ENCODE results near the gene THADA. TPM values are rescaled to one million over a fixed set of nuclear protein-coding genes. Genes with fewer than 3 reads are reported as not detected.

THADA gene
- polyA plus RNA-seq, 3 donors, result 7.3 to 11.2 (median 9.7) TPM

DNA sequence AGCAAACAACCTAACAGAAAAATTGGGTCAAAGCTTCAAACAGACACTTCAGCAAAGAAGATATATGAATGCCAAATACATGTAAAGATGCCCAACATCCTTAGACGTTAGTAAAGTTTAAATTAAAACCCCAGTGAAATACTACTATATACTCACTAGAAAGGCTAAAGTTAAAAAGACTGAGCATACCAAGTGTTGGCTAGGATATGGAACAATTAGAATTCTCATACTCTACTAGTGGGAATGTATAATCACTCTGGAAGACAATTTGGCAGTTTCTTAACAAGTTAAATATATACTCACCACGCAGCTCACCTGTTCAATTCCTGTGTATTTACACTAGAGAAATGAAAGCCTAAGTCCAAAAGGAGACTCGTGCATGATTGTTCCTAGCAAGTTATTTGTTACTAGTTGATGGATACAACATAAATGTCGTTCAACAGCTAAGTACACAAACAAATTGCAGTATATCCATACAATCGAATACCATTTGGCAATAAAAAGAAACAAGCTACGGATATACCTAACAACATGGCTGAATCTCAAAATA, 185.7 kb downstream of the THADA start:
- Histone ChIP-seq H3K9me3 (replicated peaks in 1 of 2; ENCODE audit: control insufficient read depth in 1 of 2, insufficient read depth in 1 of 2, low read length in 2 of 2) (no peaks in the 10 kb centered on the region), H3K9ac (ENCODE audit: insufficient read depth, low read length, poor library complexity, severe bottlenecking) (no peak overlapping the region), H3K27me3 (ENCODE audit: control insufficient read depth in 2 of 2, insufficient read depth in 2 of 2, low read length in 2 of 2) (no peaks in the 10 kb centered on the region), H3K4me2 (replicated peaks; ENCODE audit: extremely low read depth, low read length, poor library complexity, severe bottlenecking) (no peak overlapping the region), H4K20me1 (ENCODE audit: insufficient read depth, low read length) (no peaks in the 10 kb centered on the region), H3K27ac (ENCODE audit: low read depth in 1 of 2, low read length in 2 of 2) (peak overlapping the region in 1 of 2 donors; percentile 99), H3K79me2 (ENCODE audit: insufficient read depth, low read length) (peaks cover 18% of the 10 kb centered on the region), H2AFZ (ENCODE audit: insufficient read depth, low read depth, low read length, poor library complexity, severe bottlenecking) (no peak overlapping the region), H3K4me1 (ENCODE audit: control insufficient read depth in 1 of 2, insufficient read depth in 2 of 2, low read length in 2 of 2) (peaks cover 46 to 71% of the 10 kb centered on the region in 2 donors), H3K36me3 (replicated peaks in 1 of 2; ENCODE audit: control insufficient read depth in 1 of 2, insufficient read depth in 2 of 2, low read length in 2 of 2) (no peaks in the 10 kb centered on the region), H3K4me3 (replicated peaks in 1 of 3; ENCODE audit: low read depth in 2 of 3, low read length in 3 of 3) (no peak overlapping the region)
- DNase-seq, result no peak
- WGBS (ENCODE audit: insufficient coverage), result no CpG with 5 or more reads among the region's 6 CpGs
- H3K4me3 Mint-ChIP-seq, result no peak overlapping the region
- H3K9me3 Mint-ChIP-seq, result no peaks in the 10 kb centered on the region
- TF ChIP-seq, protein P1, sequence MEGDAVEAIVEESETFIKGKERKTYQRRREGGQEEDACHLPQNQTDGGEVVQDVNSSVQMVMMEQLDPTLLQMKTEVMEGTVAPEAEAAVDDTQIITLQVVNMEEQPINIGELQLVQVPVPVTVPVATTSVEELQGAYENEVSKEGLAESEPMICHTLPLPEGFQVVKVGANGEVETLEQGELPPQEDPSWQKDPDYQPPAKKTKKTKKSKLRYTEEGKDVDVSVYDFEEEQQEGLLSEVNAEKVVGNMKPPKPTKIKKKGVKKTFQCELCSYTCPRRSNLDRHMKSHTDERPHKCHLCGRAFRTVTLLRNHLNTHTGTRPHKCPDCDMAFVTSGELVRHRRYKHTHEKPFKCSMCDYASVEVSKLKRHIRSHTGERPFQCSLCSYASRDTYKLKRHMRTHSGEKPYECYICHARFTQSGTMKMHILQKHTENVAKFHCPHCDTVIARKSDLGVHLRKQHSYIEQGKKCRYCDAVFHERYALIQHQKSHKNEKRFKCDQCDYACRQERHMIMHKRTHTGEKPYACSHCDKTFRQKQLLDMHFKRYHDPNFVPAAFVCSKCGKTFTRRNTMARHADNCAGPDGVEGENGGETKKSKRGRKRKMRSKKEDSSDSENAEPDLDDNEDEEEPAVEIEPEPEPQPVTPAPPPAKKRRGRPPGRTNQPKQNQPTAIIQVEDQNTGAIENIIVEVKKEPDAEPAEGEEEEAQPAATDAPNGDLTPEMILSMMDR (IDR thresholded peaks at IDR 0.05), result no peak
- H3K27ac Mint-ChIP-seq, result peak overlapping the region in 3 of 7 donors; percentile 53 to 98 (median 97)
- peaks cover 8 to 12% of the 10 kb centered on the region in 2 donors for H3K36me3 Mint-ChIP-seq
- H3K4me1 Mint-ChIP-seq, result peaks cover 64% of the 10 kb centered on the region
- intact Hi-C loops (cut with micrococcal nuclease), result no loop called here
- H3K27me3 Mint-ChIP-seq (ENCODE audit: low read depth in 3 of 3), result no peaks in the 10 kb centered on the region

DNA sequence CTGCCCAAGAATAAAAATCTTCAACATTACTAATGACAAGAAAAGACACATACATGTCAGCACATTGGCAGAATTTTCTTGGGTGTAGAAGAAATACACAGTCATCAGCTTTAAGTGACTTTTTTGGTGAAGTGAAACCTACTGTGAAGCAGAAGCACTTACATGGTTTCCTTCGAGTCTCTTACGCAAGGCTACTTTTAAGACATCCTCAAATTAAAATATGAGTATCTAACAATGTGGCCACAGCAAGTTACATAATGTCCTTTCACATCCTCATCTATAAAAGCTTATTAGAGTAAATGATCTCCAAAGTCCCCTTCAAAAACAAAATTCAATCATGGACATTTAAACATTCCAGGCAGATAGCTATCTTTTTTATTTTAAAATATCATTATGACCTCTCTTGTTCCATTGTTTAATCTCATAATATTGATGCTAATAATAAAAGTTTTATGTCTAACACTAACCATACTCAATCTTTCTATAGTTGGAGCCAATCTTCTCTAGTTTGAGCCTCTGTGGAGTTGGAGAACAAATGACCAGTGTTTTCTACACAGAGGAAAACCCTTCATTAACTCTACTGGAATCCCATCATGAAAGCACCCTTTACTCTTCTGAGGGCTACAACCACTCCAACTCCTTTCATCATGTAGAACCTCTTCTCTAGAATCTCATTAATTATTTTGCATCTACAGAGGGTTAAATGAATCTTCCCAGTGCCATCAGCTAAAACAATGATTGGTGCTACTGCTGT, 187.3 kb downstream of the THADA start:
- H3K27ac ChIP-seq (ENCODE audit: low read depth in 1 of 2, low read length in 2 of 2), result peak overlapping the region; percentile 81 to 99
- TF ChIP-seq, protein P1 (IDR thresholded peaks at IDR 0.05), result no peak

More for the DNA sequence above, 187.3 kb downstream of the THADA start:
- peak overlapping the region in 1 of 3 experiments; percentile 51 for H3K4me3 ChIP-seq (replicated peaks in 1 of 3; ENCODE audit: low read depth in 2 of 3, low read length in 3 of 3)
- no peaks in the 10 kb centered on the region for H3K9me3 ChIP-seq (replicated peaks in 1 of 2; ENCODE audit: control insufficient read depth in 1 of 2, insufficient read depth in 1 of 2, low read length in 2 of 2)
- H3K9me3 Mint-ChIP-seq, result no peaks in the 10 kb centered on the region
- H4K20me1 ChIP-seq (ENCODE audit: insufficient read depth, low read length), result no peaks in the 10 kb centered on the region
- H3K79me2 ChIP-seq (ENCODE audit: insufficient read depth, low read length), result peaks cover 8% of the 10 kb centered on the region
- peak overlapping the region; percentile 35 to 63 for H3K4me3 Mint-ChIP-seq
- no peaks in the 10 kb centered on the region for H3K27me3 Mint-ChIP-seq (ENCODE audit: low read depth in 3 of 3)
- H3K36me3 ChIP-seq (replicated peaks in 1 of 2; ENCODE audit: control insufficient read depth in 1 of 2, insufficient read depth in 2 of 2, low read length in 2 of 2), result no peaks in the 10 kb centered on the region
- peak overlapping the region; percentile 40 for H3K4me2 ChIP-seq (replicated peaks; ENCODE audit: extremely low read depth, low read length, poor library complexity, severe bottlenecking)
- peaks cover 52 to 70% of the 10 kb centered on the region in 2 donors for H3K4me1 ChIP-seq (ENCODE audit: control insufficient read depth in 1 of 2, insufficient read depth in 2 of 2, low read length in 2 of 2)
- intact Hi-C loops (cut with micrococcal nuclease), result loop anchor here (10.0 kb wide), 1 partner anchor 104 kb away; no protein-coding TSS in a partner anchor
- peaks cover 65% of the 10 kb centered on the region for H3K4me1 Mint-ChIP-seq
- peak overlapping the region; percentile 67 for H3K9ac ChIP-seq (ENCODE audit: insufficient read depth, low read length, poor library complexity, severe bottlenecking)
- no CpG with 5 or more reads among the region's 2 CpGs for WGBS (ENCODE audit: insufficient coverage)
- no peaks in the 10 kb centered on the region for H3K27me3 ChIP-seq (ENCODE audit: control insufficient read depth in 2 of 2, insufficient read depth in 2 of 2, low read length in 2 of 2)
- no peak overlapping the region for H2AFZ ChIP-seq (ENCODE audit: insufficient read depth, low read depth, low read length, poor library complexity, severe bottlenecking)
- H3K27ac Mint-ChIP-seq, result peak overlapping the region; percentile 95 to 99 (median 98)
- H3K36me3 Mint-ChIP-seq, result peaks cover 12 to 13% of the 10 kb centered on the region in 2 donors
- peak; percentile 90 to 96 (median 96) for DNase-seq

Data from CD14-positive monocyte (primary cell).